ENCODE data around the gene LMAN1L. TPM values are rescaled to one million over a fixed set of nuclear protein-coding genes. Genes with fewer than 3 reads are reported as not detected.
A peak's percentile ranks its signal among the peaks of the same experiment; 100 is the strongest.

The LMAN1L gene
- total RNA-seq, 1 donor from 2014 or later = not detected

GRCh38 chr15:74787251-74788041 is 25.2 kb upstream of the LMAN1L start:
- Mint-ChIP-seq H3K9me3 (ENCODE audit: low read depth) (no peaks in the 10 kb centered on the region), H3K27me3 (ENCODE audit: low read depth) (no peaks in the 10 kb centered on the region), H3K36me3 (ENCODE audit: low read depth) (peaks cover 1% of the 10 kb centered on the region), H3K27ac (ENCODE audit: unreplicated experiment) (peak overlapping the region; percentile 84), H3K4me1 (ENCODE audit: low read depth) (peaks cover 79% of the 10 kb centered on the region), H3K4me3 (ENCODE audit: unreplicated experiment) (no peak overlapping the region)
- DNase-seq (ENCODE audit: low spot score) = no peak
- TF ChIP-seq CTCF (IDR thresholded peaks at IDR 0.05) = peak; percentile 78

- Mint-ChIP-seq H3K27ac (ENCODE audit: unreplicated experiment) (peak overlapping the region; percentile 84), H3K4me1 (ENCODE audit: low read depth) (peaks cover 76% of the 10 kb centered on the region), H3K27me3 (ENCODE audit: low read depth) (no peaks in the 10 kb centered on the region), H3K36me3 (ENCODE audit: low read depth) (peaks cover 1% of the 10 kb centered on the region), H3K9me3 (ENCODE audit: low read depth) (no peaks in the 10 kb centered on the region), H3K4me3 (ENCODE audit: unreplicated experiment) (no peak overlapping the region)
- TF ChIP-seq CTCF (IDR thresholded peaks at IDR 0.05) = peak; percentile 24
- DNase-seq (ENCODE audit: low spot score) = no peak
These were observed 24.5 kb upstream of the LMAN1L start for GRCh38 chr15:74788042-74788682.

- no peak for DNase-seq (ENCODE audit: low spot score)
- Mint-ChIP-seq H3K4me1 (ENCODE audit: low read depth) (peaks cover 74% of the 10 kb centered on the region), H3K36me3 (ENCODE audit: low read depth) (peaks cover 1% of the 10 kb centered on the region), H3K27ac (ENCODE audit: unreplicated experiment) (peak overlapping the region; percentile 17), H3K4me3 (ENCODE audit: unreplicated experiment) (no peak overlapping the region), H3K9me3 (ENCODE audit: low read depth) (no peaks in the 10 kb centered on the region), H3K27me3 (ENCODE audit: low read depth) (no peaks in the 10 kb centered on the region)
- TF ChIP-seq CTCF (IDR thresholded peaks at IDR 0.05) = no peak
These were observed 23.9 kb upstream of the LMAN1L start for GRCh38 chr15:74788683-74789151.

- peaks cover 70% of the 10 kb centered on the region for H3K4me1 Mint-ChIP-seq (ENCODE audit: low read depth)
- peak overlapping the region; percentile 96 for H3K27ac Mint-ChIP-seq (ENCODE audit: unreplicated experiment)
- H3K9me3 Mint-ChIP-seq (ENCODE audit: low read depth) = no peaks in the 10 kb centered on the region
- peaks cover 1% of the 10 kb centered on the region for H3K36me3 Mint-ChIP-seq (ENCODE audit: low read depth)
- no peak overlapping the region for H3K4me3 Mint-ChIP-seq (ENCODE audit: unreplicated experiment)
- TF ChIP-seq CTCF (IDR thresholded peaks at IDR 0.05) = no peak
- DNase-seq (ENCODE audit: low spot score) = no peak
- H3K27me3 Mint-ChIP-seq (ENCODE audit: low read depth) = no peaks in the 10 kb centered on the region
These were observed 23.4 kb upstream of the LMAN1L start for GRCh38 chr15:74789171-74789631.

- Mint-ChIP-seq H3K27ac (ENCODE audit: unreplicated experiment) (peak overlapping the region; percentile 96), H3K4me3 (ENCODE audit: unreplicated experiment) (peak overlapping the region; percentile 4), H3K4me1 (ENCODE audit: low read depth) (peaks cover 66% of the 10 kb centered on the region), H3K27me3 (ENCODE audit: low read depth) (no peaks in the 10 kb centered on the region), H3K9me3 (ENCODE audit: low read depth) (no peaks in the 10 kb centered on the region), H3K36me3 (ENCODE audit: low read depth) (peaks cover 1% of the 10 kb centered on the region)
- TF ChIP-seq CTCF (IDR thresholded peaks at IDR 0.05) = no peak
- DNase-seq (ENCODE audit: low spot score) = no peak
These were observed 22.9 kb upstream of the LMAN1L start for GRCh38 chr15:74789741-74790079.
